ENCODE data around the gene PRTFDC1.

The PRTFDC1 gene

DNA sequence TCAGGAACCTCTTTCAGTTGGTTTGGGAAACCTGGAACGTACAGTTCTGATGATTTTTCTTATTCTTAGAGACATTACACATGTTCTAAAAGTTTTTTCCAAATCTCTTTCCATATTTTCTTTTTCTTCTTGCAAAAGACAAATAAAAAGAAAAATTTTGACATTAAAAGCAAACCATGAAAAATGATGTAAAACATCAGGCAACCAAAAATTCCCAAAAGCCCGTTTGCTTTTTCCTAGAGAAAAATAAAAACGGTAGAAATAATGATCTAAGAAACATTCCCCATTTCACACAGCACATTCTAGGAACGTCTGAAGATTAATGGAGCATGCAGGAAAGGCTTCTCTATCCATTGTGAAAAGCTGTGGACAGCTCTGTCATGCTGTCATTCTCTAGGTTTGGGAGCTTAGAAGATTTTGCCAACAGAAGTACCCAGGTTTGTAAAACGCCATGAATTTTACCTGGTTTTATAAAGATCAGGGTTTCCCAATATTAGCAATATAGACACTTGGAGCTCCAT, 11.2 kb upstream of the PRTFDC1 start:
- no peaks in the 10 kb centered on the region for H3K36me3 ChIP-seq (ENCODE audit: control insufficient read depth, low read length)

GRCh38 chr10:24962995-24963394, 10.6 kb upstream of the PRTFDC1 start:
- Histone ChIP-seq H3K9me2 (replicated peaks; ENCODE audit: control insufficient read depth, low read length) (no peaks in the 10 kb centered on the region), H4K20me1 (ENCODE audit: control insufficient read depth, insufficient read depth, low read depth, low read length) (no peaks in the 10 kb centered on the region), H3K27me3 (ENCODE audit: control insufficient read depth, low read length) (0 out of 2 replicates have a peak, but pooled peaks cover 5% of the 10 kb centered on the region), H3K79me2 (ENCODE audit: control insufficient read depth, low read length) (no peaks in the 10 kb centered on the region), H3K4me3 (ENCODE audit: low read length) (no peak overlapping the region), H3K4me1 (ENCODE audit: control insufficient read depth, low read length) (no peaks in the 10 kb centered on the region), H3K36me3 (ENCODE audit: control insufficient read depth, low read length) (no peaks in the 10 kb centered on the region), H3K9me3 (ENCODE audit: control insufficient read depth, insufficient read depth, low read length) (no peaks in the 10 kb centered on the region), H3K4me2 (ENCODE audit: low read length) (no peak overlapping the region), H3K27ac (ENCODE audit: low read depth, low read length) (no peak overlapping the region), H3F3A (ENCODE audit: control insufficient read depth, insufficient read depth) (no peaks in the 10 kb centered on the region)
- no peak for TF ChIP-seq CTCF (IDR thresholded peaks at IDR 0.05; ENCODE audit: low read depth, low read length, poor library complexity, severe bottlenecking)
- no peak for TF ChIP-seq EZH2phosphoT487 (IDR thresholded peaks at IDR 0.05; ENCODE audit: borderline replicate concordance, low read length)

More for the DNA sequence above, 11.2 kb upstream of the PRTFDC1 start:
- Histone ChIP-seq H4K20me1 (ENCODE audit: control insufficient read depth, insufficient read depth, low read depth, low read length) (no peaks in the 10 kb centered on the region), H3F3A (ENCODE audit: control insufficient read depth, insufficient read depth) (no peaks in the 10 kb centered on the region), H3K79me2 (ENCODE audit: control insufficient read depth, low read length) (no peaks in the 10 kb centered on the region), H3K27me3 (ENCODE audit: control insufficient read depth, low read length) (0 out of 2 replicates have a peak, but pooled peaks cover 5% of the 10 kb centered on the region), H3K9me2 (replicated peaks; ENCODE audit: control insufficient read depth, low read length) (no peaks in the 10 kb centered on the region), H3K4me1 (ENCODE audit: control insufficient read depth, low read length) (no peaks in the 10 kb centered on the region), H3K9me3 (ENCODE audit: control insufficient read depth, insufficient read depth, low read length) (no peaks in the 10 kb centered on the region), H3K4me3 (ENCODE audit: low read length) (no peak overlapping the region), H3K27ac (ENCODE audit: low read depth, low read length) (no peak overlapping the region), H3K4me2 (ENCODE audit: low read length) (no peak overlapping the region)
- TF ChIP-seq EZH2phosphoT487 (IDR thresholded peaks at IDR 0.05; ENCODE audit: borderline replicate concordance, low read length) = no peak
- TF ChIP-seq CTCF (IDR thresholded peaks at IDR 0.05; ENCODE audit: low read depth, low read length, poor library complexity, severe bottlenecking) = no peak

DNA sequence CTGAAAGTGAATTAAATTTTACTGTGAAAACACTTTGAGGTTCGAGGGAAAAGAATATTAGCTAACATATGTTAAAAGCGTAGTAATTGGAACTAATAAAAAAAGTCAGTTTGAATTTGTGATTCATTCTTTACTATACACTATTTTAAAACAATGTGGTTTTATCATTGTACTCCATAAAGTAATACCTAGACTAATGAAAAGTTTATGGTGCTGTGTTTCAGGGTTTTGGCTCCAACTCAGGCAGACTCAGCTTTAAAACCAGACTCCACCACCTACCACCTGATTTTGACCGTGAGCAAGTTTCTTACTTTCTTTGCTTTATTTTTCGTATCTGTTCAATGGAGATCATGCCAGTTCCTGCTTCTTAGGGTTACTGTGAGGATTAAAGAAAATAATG, 9.2 kb upstream of the PRTFDC1 start:
- Histone ChIP-seq H3K9me2 (replicated peaks; ENCODE audit: control insufficient read depth, low read length) (no peaks in the 10 kb centered on the region), H3F3A (ENCODE audit: control insufficient read depth, insufficient read depth) (no peaks in the 10 kb centered on the region), H4K20me1 (ENCODE audit: control insufficient read depth, insufficient read depth, low read depth, low read length) (no peaks in the 10 kb centered on the region), H3K27me3 (ENCODE audit: control insufficient read depth, low read length) (0 out of 2 replicates have a peak, but pooled peaks cover 5% of the 10 kb centered on the region), H3K27ac (ENCODE audit: low read depth, low read length) (no peak overlapping the region), H3K4me3 (ENCODE audit: low read length) (no peak overlapping the region), H3K4me1 (ENCODE audit: control insufficient read depth, low read length) (no peaks in the 10 kb centered on the region), H3K79me2 (ENCODE audit: control insufficient read depth, low read length) (no peaks in the 10 kb centered on the region), H3K9me3 (ENCODE audit: control insufficient read depth, insufficient read depth, low read length) (no peaks in the 10 kb centered on the region), H3K36me3 (ENCODE audit: control insufficient read depth, low read length) (no peaks in the 10 kb centered on the region), H3K4me2 (ENCODE audit: low read length) (no peak overlapping the region)
- TF ChIP-seq EZH2phosphoT487 (IDR thresholded peaks at IDR 0.05; ENCODE audit: borderline replicate concordance, low read length) (no peak), CTCF (IDR thresholded peaks at IDR 0.05; ENCODE audit: low read depth, low read length, poor library complexity, severe bottlenecking) (no peak)

Data from DOHH2 (cell line).